ENCODE data around the gene RIPPLY1. TPM values are rescaled to one million over a fixed set of nuclear protein-coding genes. Genes with fewer than 3 reads are reported as not detected.
A peak's percentile ranks its signal among the peaks of the same experiment; 100 is the strongest.

RIPPLY1 gene
- total RNA-seq, 1 experiment from 2014 or later: not detected

DNA sequence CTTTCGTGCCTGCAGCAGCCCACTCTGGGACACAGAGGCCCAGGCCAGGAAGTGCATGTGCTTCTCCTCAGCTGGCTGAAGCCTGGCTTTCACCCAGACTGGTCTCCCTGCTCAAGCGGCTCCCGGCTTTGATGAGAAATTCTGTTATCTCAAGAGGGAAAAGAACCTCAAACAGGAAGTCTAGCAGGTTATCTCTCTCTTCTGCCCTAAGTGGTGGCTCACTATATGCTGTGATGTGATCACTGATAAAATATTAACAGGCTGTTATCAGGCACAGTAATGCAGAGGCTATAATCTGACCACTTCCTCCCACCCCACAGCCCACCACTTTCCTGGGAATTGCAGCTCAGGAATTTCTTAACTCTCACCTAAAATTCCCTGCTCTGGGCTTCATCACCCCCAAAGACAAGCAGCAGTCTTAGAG lies 30.4 kb upstream of the RIPPLY1 start:
- no TSS peak for BruUV-seq (replicated peaks)
- no peaks in the 10 kb centered on the region for H4K20me1 ChIP-seq (ENCODE audit: insufficient read depth)
- POLR2A ChIA-PET (ENCODE audit: unreplicated experiment): no interaction called here
- H3K27me3 ChIP-seq (ENCODE audit: insufficient read depth, low read depth): no peaks in the 10 kb centered on the region
- peak overlapping the region; percentile 71; the same call in 1 of the 2 replicates for H3K27ac ChIP-seq
- no peaks in the 10 kb centered on the region for H3K36me3 ChIP-seq (ENCODE audit: low read depth)
- H3K9me3 ChIP-seq (ENCODE audit: insufficient read depth, low read depth): no peaks in the 10 kb centered on the region
- no peaks in the 10 kb centered on the region for H3K9me2 ChIP-seq (ENCODE audit: insufficient read depth)
- H3K4me3 ChIP-seq: no peak overlapping the region
- H2AFZ ChIP-seq: no peak overlapping the region
- peaks cover 12% of the 10 kb centered on the region; the same call in 1 of the 2 replicates for H3F3A ChIP-seq (ENCODE audit: insufficient read depth, low read depth)
- TF ChIP-seq EZH2 (IDR thresholded peaks at IDR 0.05; ENCODE audit: low read depth): no peak
- TF ChIP-seq, protein P1, sequence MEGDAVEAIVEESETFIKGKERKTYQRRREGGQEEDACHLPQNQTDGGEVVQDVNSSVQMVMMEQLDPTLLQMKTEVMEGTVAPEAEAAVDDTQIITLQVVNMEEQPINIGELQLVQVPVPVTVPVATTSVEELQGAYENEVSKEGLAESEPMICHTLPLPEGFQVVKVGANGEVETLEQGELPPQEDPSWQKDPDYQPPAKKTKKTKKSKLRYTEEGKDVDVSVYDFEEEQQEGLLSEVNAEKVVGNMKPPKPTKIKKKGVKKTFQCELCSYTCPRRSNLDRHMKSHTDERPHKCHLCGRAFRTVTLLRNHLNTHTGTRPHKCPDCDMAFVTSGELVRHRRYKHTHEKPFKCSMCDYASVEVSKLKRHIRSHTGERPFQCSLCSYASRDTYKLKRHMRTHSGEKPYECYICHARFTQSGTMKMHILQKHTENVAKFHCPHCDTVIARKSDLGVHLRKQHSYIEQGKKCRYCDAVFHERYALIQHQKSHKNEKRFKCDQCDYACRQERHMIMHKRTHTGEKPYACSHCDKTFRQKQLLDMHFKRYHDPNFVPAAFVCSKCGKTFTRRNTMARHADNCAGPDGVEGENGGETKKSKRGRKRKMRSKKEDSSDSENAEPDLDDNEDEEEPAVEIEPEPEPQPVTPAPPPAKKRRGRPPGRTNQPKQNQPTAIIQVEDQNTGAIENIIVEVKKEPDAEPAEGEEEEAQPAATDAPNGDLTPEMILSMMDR (conservative IDR thresholded peaks at IDR 0.05): no peak
- intact Hi-C loops (cut with micrococcal nuclease; ENCODE audit: unreplicated experiment): no loop called here
- peak in 1 of 2 experiments; percentile 33 for DNase-seq
- H3K4me2 ChIP-seq: peak overlapping the region; percentile 62
- peaks cover 29% of the 10 kb centered on the region for H3K4me1 ChIP-seq (replicated peaks; ENCODE audit: insufficient read depth)
- no peaks in the 10 kb centered on the region for H3K79me2 ChIP-seq (ENCODE audit: low read depth)
- CTCF ChIA-PET: no interaction called here

DNA sequence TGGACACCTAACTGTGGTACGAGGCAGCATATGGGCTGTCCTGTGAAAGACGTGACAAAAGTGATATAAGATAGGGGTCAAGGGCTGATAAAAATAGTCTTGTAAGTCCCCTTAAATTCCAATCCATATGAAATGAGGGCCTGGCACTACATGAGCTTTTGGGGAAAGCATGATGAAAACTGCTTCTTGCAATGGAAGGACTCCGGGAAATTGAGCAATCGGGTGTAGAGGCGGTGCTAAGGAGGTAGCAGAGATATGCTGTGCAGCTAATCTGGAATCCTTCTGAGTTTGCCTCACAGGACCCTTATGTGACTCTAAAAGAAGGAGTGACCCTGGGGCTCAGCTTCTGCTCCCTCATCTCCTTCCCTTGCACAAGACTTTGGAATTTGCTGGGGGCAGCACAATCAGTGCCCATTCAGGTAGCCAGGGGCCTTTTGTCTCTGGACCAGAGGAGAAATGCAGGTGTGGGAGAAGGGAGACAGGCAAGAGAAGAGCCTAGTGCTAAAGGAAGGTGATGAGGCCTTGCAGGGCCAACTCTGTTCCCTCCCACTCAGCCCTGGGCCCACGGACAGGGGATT lies 29.9 kb upstream of the RIPPLY1 start:
- Histone ChIP-seq H3K9me2 (ENCODE audit: insufficient read depth) (no peaks in the 10 kb centered on the region), H3K27me3 (ENCODE audit: insufficient read depth, low read depth) (no peaks in the 10 kb centered on the region), H3K4me1 (replicated peaks; ENCODE audit: insufficient read depth) (peaks cover 29% of the 10 kb centered on the region), H3K9me3 (ENCODE audit: insufficient read depth, low read depth) (no peaks in the 10 kb centered on the region), H3K4me2 (peak overlapping the region; percentile 62), H3K79me2 (ENCODE audit: low read depth) (no peaks in the 10 kb centered on the region), H3K36me3 (ENCODE audit: low read depth) (no peaks in the 10 kb centered on the region), H3K4me3 (no peak overlapping the region), H3K27ac (peak overlapping the region; percentile 71), H4K20me1 (ENCODE audit: insufficient read depth) (no peaks in the 10 kb centered on the region), H2AFZ (no peak overlapping the region), H3F3A (ENCODE audit: insufficient read depth, low read depth) (peaks cover 12% of the 10 kb centered on the region; the same call in 1 of the 2 replicates)
- BruUV-seq (replicated peaks): no TSS peak
- intact Hi-C loops (cut with micrococcal nuclease; ENCODE audit: unreplicated experiment): no loop called here
- peak in 1 of 2 experiments; percentile 37 for DNase-seq
- POLR2A ChIA-PET (ENCODE audit: unreplicated experiment): no interaction called here
- TF ChIP-seq EZH2 (IDR thresholded peaks at IDR 0.05; ENCODE audit: low read depth): no peak
- TF ChIP-seq, protein P1 (conservative IDR thresholded peaks at IDR 0.05): no peak
- CTCF ChIA-PET: no interaction called here

DNA sequence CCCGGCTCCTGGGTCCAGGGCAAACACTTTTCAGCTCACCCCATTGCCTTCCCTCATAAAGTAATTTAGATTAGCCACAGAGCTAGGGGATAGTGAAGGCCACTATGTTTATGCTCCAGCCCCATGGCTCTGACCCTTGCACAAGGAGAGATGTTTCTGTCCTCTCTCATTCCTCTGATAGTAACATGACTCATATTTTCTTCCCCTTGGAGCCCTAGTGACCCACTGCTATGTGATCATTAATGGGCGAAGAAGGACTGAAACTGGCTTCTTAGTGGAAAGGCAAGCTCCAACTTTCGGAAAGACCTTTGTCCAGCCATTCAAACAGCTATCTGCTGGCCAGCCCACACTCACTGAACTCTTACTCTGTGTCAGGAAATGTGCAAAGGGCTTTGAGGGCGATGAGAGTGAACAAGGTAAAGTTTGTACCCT lies 29.4 kb upstream of the RIPPLY1 start:
- ChIA-PET POLR2A (ENCODE audit: unreplicated experiment) (no interaction called here), CTCF (no interaction called here)
- peak in 1 of 2 experiments; percentile 61 for DNase-seq
- Histone ChIP-seq H3K36me3 (ENCODE audit: low read depth) (no peaks in the 10 kb centered on the region), H3K4me1 (replicated peaks; ENCODE audit: insufficient read depth) (peaks cover 29% of the 10 kb centered on the region), H3F3A (ENCODE audit: insufficient read depth, low read depth) (peaks cover 12% of the 10 kb centered on the region; the same call in 1 of the 2 replicates), H3K4me2 (peak overlapping the region; percentile 62), H3K27me3 (ENCODE audit: insufficient read depth, low read depth) (no peaks in the 10 kb centered on the region), H3K9me2 (ENCODE audit: insufficient read depth) (no peaks in the 10 kb centered on the region), H3K27ac (peak overlapping the region; percentile 71), H3K4me3 (no peak overlapping the region), H3K79me2 (ENCODE audit: low read depth) (no peaks in the 10 kb centered on the region), H4K20me1 (ENCODE audit: insufficient read depth) (no peaks in the 10 kb centered on the region), H3K9me3 (ENCODE audit: insufficient read depth, low read depth) (no peaks in the 10 kb centered on the region), H2AFZ (no peak overlapping the region)
- intact Hi-C loops (cut with micrococcal nuclease; ENCODE audit: unreplicated experiment): no loop called here
- BruUV-seq (replicated peaks): no TSS peak
- TF ChIP-seq, protein P1 (conservative IDR thresholded peaks at IDR 0.05): no peak
- no peak for TF ChIP-seq EZH2 (IDR thresholded peaks at IDR 0.05; ENCODE audit: low read depth)

Measured in PC-9 (cell line).